ENCODE measurements around the gene OR2L13. TPM values are rescaled to one million over a fixed set of nuclear protein-coding genes. Genes with fewer than 3 reads are reported as not detected.

The OR2L13 gene
- total and polyA plus RNA-seq, 2 of the 4 experiments (the other 2 are of a cell fraction), result not detected

GRCh38 chr1:248143311-248143710 is 48.3 kb downstream of the OR2L13 start:
- Histone ChIP-seq H3K23ac (ENCODE audit: low read depth, low read length) (no peak overlapping the region), H3K9me1 (ENCODE audit: insufficient read depth, low read length) (no peaks in the 10 kb centered on the region), H4K5ac (ENCODE audit: low read depth, low read length) (no peak overlapping the region), H3K79me1 (ENCODE audit: low read depth in 1 of 2, low read length in 2 of 2) (no peaks in the 10 kb centered on the region), H2AFZ (replicated peaks; ENCODE audit: low read length, poor library complexity) (no peak overlapping the region), H3K36me3 (ENCODE audit: control insufficient read depth, insufficient read depth, low read length) (no peaks in the 10 kb centered on the region), H4K20me1 (ENCODE audit: insufficient read depth, low read length) (no peaks in the 10 kb centered on the region), H2AK9ac (replicated peaks; ENCODE audit: low read depth, low read length, poor library complexity) (no peak overlapping the region), H3K27me3 (ENCODE audit: control insufficient read depth, insufficient read depth, low read length) (no peaks in the 10 kb centered on the region), H3K56ac (ENCODE audit: extremely low read depth, insufficient read depth, low read length) (no peak overlapping the region), H3K4me2 (ENCODE audit: low read depth, low read length) (no peak overlapping the region), H3K9ac (ENCODE audit: low read depth, low read length) (no peak overlapping the region), H4K8ac (ENCODE audit: low read depth in 2 of 2, low read length in 2 of 2) (no peak overlapping the region), H3K4ac (ENCODE audit: low read depth, low read length) (no peak overlapping the region), H4K91ac (ENCODE audit: insufficient read depth, low read depth, low read length) (no peak overlapping the region), H2BK5ac (ENCODE audit: low read depth, low read length, poor library complexity, severe bottlenecking) (no peak overlapping the region), H3K27ac (ENCODE audit: insufficient read depth, low read length) (no peak overlapping the region), H3K4me1 (ENCODE audit: control insufficient read depth, insufficient read depth, low read length) (no peaks in the 10 kb centered on the region), H2BK120ac (ENCODE audit: low read depth, low read length) (no peak overlapping the region), H2BK15ac (ENCODE audit: low read depth, low read length) (no peak overlapping the region), H3K9me3 (ENCODE audit: control insufficient read depth, insufficient read depth, low read length) (peaks cover 7% of the 10 kb centered on the region; the same call in 1 of the 2 replicates), H3K14ac (replicated peaks; ENCODE audit: low read depth, low read length) (no peak overlapping the region), H2BK20ac (ENCODE audit: low read depth, low read length) (no peak overlapping the region), H3K18ac (ENCODE audit: low read depth, low read length) (no peak overlapping the region), H3K4me3 (ENCODE audit: insufficient read depth, low read depth, low read length) (no peak overlapping the region), H2AK5ac (ENCODE audit: low read depth, low read length) (no peak overlapping the region)
- dilution Hi-C loops (cut with HindIII; ENCODE audit: low sequenced_read_pairs, unreplicated experiment), result no loop called here
- in situ Hi-C loops (cut with MboI; ENCODE audit: low sequenced_read_pairs), result no loop called here
- intact Hi-C loops (cut with micrococcal nuclease), result no loop called here
- no TSS peak for BruUV-seq (replicated peaks)
- WGBS, 2 experiments (ENCODE audit: extremely low coverage in 2 of 2, insufficient read length in 1 of 2), result no CpG with 5 or more reads among the region's 1 CpG
- ATAC-seq (ENCODE audit: low read depth), result no peak
- TF ChIP-seq CEBPB (IDR thresholded peaks at IDR 0.05; ENCODE audit: low read depth, low read length) (no peak), POLR2A (IDR thresholded peaks at IDR 0.05; ENCODE audit: low read depth, low read length) (no peak)
- ChIA-PET POLR2A (ENCODE audit: unreplicated experiment) (no interaction called here), CTCF (no interaction called here)
- DNase-seq, result no peak

Measured in IMR-90 (cell line).